ENCODE measurements around the gene SNX25. TPM values are rescaled to one million over a fixed set of nuclear protein-coding genes. Genes with fewer than 3 reads are reported as not detected.

The SNX25 gene
- total RNA-seq, 1 donor from 2014 or later = 10.9 TPM

GRCh38 chr4:185395956-185396723, 186.7 kb downstream of the SNX25 start:
- H3K4me3 Mint-ChIP-seq = peak overlapping the region; percentile 81
- peaks cover 9% of the 10 kb centered on the region for H3K9me3 Mint-ChIP-seq
- TF ChIP-seq, protein P1, sequence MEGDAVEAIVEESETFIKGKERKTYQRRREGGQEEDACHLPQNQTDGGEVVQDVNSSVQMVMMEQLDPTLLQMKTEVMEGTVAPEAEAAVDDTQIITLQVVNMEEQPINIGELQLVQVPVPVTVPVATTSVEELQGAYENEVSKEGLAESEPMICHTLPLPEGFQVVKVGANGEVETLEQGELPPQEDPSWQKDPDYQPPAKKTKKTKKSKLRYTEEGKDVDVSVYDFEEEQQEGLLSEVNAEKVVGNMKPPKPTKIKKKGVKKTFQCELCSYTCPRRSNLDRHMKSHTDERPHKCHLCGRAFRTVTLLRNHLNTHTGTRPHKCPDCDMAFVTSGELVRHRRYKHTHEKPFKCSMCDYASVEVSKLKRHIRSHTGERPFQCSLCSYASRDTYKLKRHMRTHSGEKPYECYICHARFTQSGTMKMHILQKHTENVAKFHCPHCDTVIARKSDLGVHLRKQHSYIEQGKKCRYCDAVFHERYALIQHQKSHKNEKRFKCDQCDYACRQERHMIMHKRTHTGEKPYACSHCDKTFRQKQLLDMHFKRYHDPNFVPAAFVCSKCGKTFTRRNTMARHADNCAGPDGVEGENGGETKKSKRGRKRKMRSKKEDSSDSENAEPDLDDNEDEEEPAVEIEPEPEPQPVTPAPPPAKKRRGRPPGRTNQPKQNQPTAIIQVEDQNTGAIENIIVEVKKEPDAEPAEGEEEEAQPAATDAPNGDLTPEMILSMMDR (IDR thresholded peaks at IDR 0.05; ENCODE audit: unreplicated experiment) = no peak
- peak; percentile 91 to 96 for DNase-seq (ENCODE audit: low spot score in 2 of 2, unreplicated experiment in 2 of 2)
- H3K27ac Mint-ChIP-seq = peak overlapping the region; percentile 96
- peaks cover 27% of the 10 kb centered on the region for H3K4me1 Mint-ChIP-seq
- H3K36me3 Mint-ChIP-seq = peaks cover 16% of the 10 kb centered on the region
- no peaks in the 10 kb centered on the region for H3K27me3 Mint-ChIP-seq (ENCODE audit: low read depth)

DNA sequence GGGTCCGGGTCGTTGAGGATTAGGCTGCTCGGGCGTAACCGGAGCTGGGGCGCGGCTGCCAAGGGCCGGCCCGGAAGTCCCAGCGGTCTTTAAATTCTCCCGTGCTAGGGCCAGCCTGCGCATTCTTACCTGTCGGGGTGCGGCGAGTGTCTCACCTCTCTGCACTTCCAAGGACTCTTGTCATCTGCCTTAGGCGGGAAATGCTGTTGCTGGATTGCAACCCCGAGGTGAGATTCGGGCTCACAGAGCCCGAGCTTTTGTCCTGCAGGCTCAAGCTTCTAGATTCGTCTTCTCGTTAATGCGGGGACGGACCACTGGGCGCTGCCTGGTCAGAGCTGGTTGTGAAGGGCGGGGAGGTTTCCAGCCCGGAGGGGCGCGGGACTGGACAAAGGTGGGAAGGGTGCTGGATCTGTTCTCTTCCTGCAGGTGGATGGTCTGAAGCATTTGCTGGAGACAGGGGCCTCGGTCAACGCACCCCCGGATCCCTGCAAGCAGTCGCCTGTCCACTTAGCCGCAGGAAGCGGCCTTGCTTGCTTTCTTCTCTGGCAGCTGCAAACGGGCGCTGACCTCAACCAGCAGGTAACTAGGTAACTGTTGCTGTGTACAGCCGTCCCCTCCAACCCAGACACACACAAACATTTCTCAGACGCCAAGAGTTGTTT, 187.5 kb downstream of the SNX25 start, which contains the start of gene ANKRD37:
TSS of gene ANKRD37 (plus strand) at position 118 of the 662 bp plus-strand sequence. CDS start at position 201, 83 bp downstream.
- peak within 1 kb of the TSS; percentile 81 for H3K4me3 Mint-ChIP-seq
- no peaks in the 10 kb centered on the region for H3K27me3 Mint-ChIP-seq (ENCODE audit: low read depth)
- TF ChIP-seq, protein P1 (IDR thresholded peaks at IDR 0.05; ENCODE audit: unreplicated experiment) = no peak
- peaks cover 3% of the 10 kb centered on the region for H3K9me3 Mint-ChIP-seq
- peak within 1 kb of the TSS; percentile 96 for H3K27ac Mint-ChIP-seq
- H3K36me3 Mint-ChIP-seq = peaks cover 15% of the 10 kb centered on the region
- peaks cover 27% of the 10 kb centered on the region for H3K4me1 Mint-ChIP-seq
- DNase-seq (ENCODE audit: low spot score in 2 of 2, unreplicated experiment in 2 of 2) = peak in 1 of 2 experiments; percentile 21

DNA sequence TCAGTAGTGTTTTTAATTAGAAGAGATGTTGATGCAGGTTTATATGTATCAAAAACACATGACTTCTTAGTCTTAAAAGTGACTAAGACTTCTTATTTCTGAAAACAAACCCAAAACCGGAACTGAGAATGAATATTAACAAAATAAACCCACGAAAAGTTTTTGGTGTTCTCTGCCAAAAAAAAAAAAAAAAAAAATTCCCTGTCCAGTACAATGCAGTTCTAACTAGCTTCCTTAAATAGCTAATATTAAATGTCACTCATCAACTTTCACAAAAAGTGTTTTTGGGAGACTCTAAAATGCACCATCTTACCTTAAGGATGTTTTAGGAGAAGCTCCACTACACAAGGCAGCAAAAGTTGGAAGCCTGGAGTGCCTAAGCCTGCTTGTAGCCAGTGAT, 189.2 kb downstream of the SNX25 start:
- DNase-seq (ENCODE audit: low spot score in 2 of 2, unreplicated experiment in 2 of 2) = no peak
- H3K9me3 Mint-ChIP-seq = no peaks in the 10 kb centered on the region
- no peak overlapping the region for H3K27ac Mint-ChIP-seq
- H3K36me3 Mint-ChIP-seq = peaks cover 25% of the 10 kb centered on the region
- no peak overlapping the region for H3K4me3 Mint-ChIP-seq
- TF ChIP-seq, protein P1 (IDR thresholded peaks at IDR 0.05; ENCODE audit: unreplicated experiment) = no peak
- H3K4me1 Mint-ChIP-seq = peaks cover 27% of the 10 kb centered on the region
- no peaks in the 10 kb centered on the region for H3K27me3 Mint-ChIP-seq (ENCODE audit: low read depth)

- Mint-ChIP-seq H3K9me3 (no peaks in the 10 kb centered on the region), H3K4me3 (no peak overlapping the region), H3K27me3 (ENCODE audit: low read depth) (no peaks in the 10 kb centered on the region), H3K4me1 (peaks cover 22% of the 10 kb centered on the region), H3K27ac (no peak overlapping the region), H3K36me3 (peaks cover 27% of the 10 kb centered on the region)
- TF ChIP-seq, protein P1 (IDR thresholded peaks at IDR 0.05; ENCODE audit: unreplicated experiment) = no peak
- DNase-seq (ENCODE audit: low spot score in 2 of 2, unreplicated experiment in 2 of 2) = no peak
Measured at GRCh38 chr4:185399466-185399865, 190.1 kb downstream of the SNX25 start.

DNA sequence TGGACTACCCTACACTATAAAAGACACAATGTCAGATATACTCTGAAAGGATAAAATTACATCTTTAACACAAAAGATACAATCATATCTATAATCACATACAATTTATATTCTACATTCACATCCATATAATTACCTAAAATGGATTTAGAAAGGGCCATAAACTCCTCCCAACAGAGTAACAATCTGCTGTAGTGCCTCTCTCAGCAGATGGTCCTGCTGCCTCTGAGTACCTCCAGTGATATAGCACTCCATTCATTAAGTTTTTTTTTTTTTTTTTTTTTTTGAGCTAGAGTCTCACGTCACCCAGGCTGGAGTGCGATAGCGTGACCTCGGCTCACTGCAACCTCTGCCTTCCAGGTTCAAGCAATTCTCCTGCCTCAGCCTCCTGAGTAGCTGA, 194.6 kb downstream of the SNX25 start:
- TF ChIP-seq, protein P1 (IDR thresholded peaks at IDR 0.05; ENCODE audit: unreplicated experiment) = no peak
- Mint-ChIP-seq H3K27ac (no peak overlapping the region), H3K4me1 (no peaks in the 10 kb centered on the region), H3K36me3 (peaks cover 39% of the 10 kb centered on the region), H3K27me3 (ENCODE audit: low read depth) (no peaks in the 10 kb centered on the region), H3K4me3 (no peak overlapping the region), H3K9me3 (no peaks in the 10 kb centered on the region)
- DNase-seq (ENCODE audit: low spot score in 2 of 2, unreplicated experiment in 2 of 2) = no peak

Measured in mesothelial cell of epicardium (in vitro differentiated cells).